Astrocyte (in vitro differentiated cells and primary cell): ENCODE results near the gene TMED8. TPM values are rescaled to one million over a fixed set of nuclear protein-coding genes. Genes with fewer than 3 reads are reported as not detected.

Experiments
- DNase-seq: peaks from one replicate; pipeline ENCODE4 v3.0.0-alpha.2; 2010; ENCODE audit warnings: low read depth
- FAIRE-seq: peaks from 2 replicates; lab custom pipeline; 2011; peaks lifted over from hg19 to GRCh38; lab: Jason Lieb, UNC
- H2AFZ ChIP-seq: 2 replicates; pipeline ENCODE4 v1.6.0; 2012; ENCODE audit warnings: low read depth, low read length, inconsistent platforms
- H3K27ac ChIP-seq: 2 replicates; pipeline ENCODE4 v1.5.1; 2011; ENCODE audit warnings: low read depth, low read length, inconsistent platforms
- H3K27me3 ChIP-seq: 2 replicates; pipeline ENCODE4 v1.6.0; 2011; ENCODE audit warnings: low read length, inconsistent platforms; ENCODE audit not compliant: insufficient read depth
- H3K36me3 ChIP-seq: 2 replicates; pipeline ENCODE4 v1.5.1; 2011; ENCODE audit warnings: low read length, inconsistent platforms; ENCODE audit not compliant: insufficient read depth
- H3K4me1 ChIP-seq: 2 replicates; pipeline ENCODE4 v1.5.1; 2011; ENCODE audit warnings: low read length, inconsistent platforms; ENCODE audit not compliant: insufficient read depth
- H3K4me2 ChIP-seq: 2 replicates; pipeline ENCODE4 v1.6.0; 2012; ENCODE audit warnings: low read length, inconsistent platforms
- H3K4me3 ChIP-seq: 2 replicates; pipeline ENCODE4 v1.5.1; 2011; ENCODE audit warnings: low read depth, mild to moderate bottlenecking, low read length, inconsistent platforms; ENCODE audit not compliant: insufficient read depth
- H3K79me2 ChIP-seq: 2 replicates; pipeline ENCODE4 v1.6.0; 2012; ENCODE audit warnings: mild to moderate bottlenecking, low read length, inconsistent platforms; ENCODE audit not compliant: insufficient read depth
- H3K9ac ChIP-seq: 2 replicates; pipeline ENCODE4 v1.6.0; 2012; ENCODE audit warnings: mild to moderate bottlenecking, low read length, inconsistent platforms
- H3K9me3 ChIP-seq: 2 replicates; pipeline ENCODE4 v1.5.1; 2012; ENCODE audit warnings: low read depth, mild to moderate bottlenecking, low read length, inconsistent platforms; ENCODE audit not compliant: insufficient read depth
- H4K20me1 ChIP-seq: 2 replicates; pipeline ENCODE4 v1.6.0; 2012; ENCODE audit warnings: low read length, inconsistent platforms; ENCODE audit not compliant: insufficient read depth
- H3K27ac Mint-ChIP-seq: one replicate; pipeline ENCODE4 v1.8.0; 2021; ENCODE audit warnings: mild to moderate bottlenecking, mixed read lengths; ENCODE audit not compliant: unreplicated experiment
- H3K27me3 Mint-ChIP-seq: one replicate; pipeline ENCODE4 v1.8.0; 2021; ENCODE audit warnings: low read depth, mixed read lengths; ENCODE audit not compliant: unreplicated experiment
- H3K36me3 Mint-ChIP-seq: one replicate; pipeline ENCODE4 v1.8.0; 2021; ENCODE audit warnings: low read depth, mixed read lengths; ENCODE audit not compliant: unreplicated experiment
- H3K4me1 Mint-ChIP-seq: one replicate; pipeline ENCODE4 v1.8.0; 2021; ENCODE audit warnings: low read depth, mixed read lengths; ENCODE audit not compliant: unreplicated experiment
- H3K4me3 Mint-ChIP-seq: one replicate; pipeline ENCODE4 v1.8.0; 2021; ENCODE audit warnings: mild to moderate bottlenecking, moderate library complexity, mixed read lengths; ENCODE audit not compliant: unreplicated experiment
- H3K9me3 Mint-ChIP-seq: one replicate; pipeline ENCODE4 v1.8.0; 2021; ENCODE audit warnings: mild to moderate bottlenecking, mixed read lengths; ENCODE audit not compliant: unreplicated experiment
- EZH2 ChIP-seq: IDR thresholded peaks from 2 replicates; pipeline ENCODE4 v1.6.1; 2012; ENCODE audit warnings: mild to moderate bottlenecking, low read length, inconsistent platforms; ENCODE audit not compliant: insufficient read depth
- total RNA-seq: library from RNA; stranded (reverse); gene quantifications from 2 replicates; pipeline ENCODE4 v1.2.1, GENCODE V29; 2021
- TF ChIP-seq, protein P1 (sequence below): IDR thresholded peaks from 2 replicates; pipeline ENCODE4 v1.5.1; 2011; ENCODE audit warnings: low read depth, mild to moderate bottlenecking, inconsistent platforms, low read length, moderate library complexity; ENCODE audit not compliant: insufficient read depth

Gene TMED8
- total RNA-seq, 1 donor from 2014 or later = 10.2 TPM

DNA sequence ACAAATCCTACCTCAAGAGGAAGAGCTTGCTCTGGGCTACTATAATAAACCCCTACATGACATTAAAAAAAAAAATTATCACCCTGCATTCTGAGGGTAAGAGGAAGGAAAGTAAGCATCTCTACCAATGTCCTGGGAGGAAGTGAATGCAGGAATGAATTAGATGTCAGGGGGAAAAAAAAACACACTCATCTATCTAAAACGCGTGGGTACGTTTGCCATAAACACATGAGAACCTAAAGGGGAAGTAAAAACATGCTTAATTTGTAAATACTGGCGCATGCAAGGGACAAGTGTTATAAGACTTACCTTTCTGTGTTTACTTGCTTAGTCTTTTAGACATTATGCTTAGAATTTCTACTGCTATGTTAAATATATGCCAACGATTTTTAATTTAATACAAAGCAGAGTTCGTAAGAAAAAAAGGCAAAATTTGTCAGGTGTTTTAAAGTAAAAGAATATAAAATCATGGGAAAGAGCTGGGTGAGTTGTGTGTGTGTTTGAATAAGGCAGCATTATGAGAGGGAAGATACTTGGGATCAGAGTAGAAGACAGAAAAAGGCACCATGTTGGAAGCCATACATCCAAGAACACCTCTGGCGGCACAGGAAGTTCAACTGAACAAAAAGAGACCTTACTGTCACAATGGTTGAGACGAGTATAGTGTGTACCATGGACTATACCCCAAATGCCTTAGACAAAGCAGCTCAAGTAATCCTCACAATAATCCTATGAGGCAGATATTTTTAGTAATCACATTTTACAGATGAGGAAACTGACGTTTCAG is 1.5 kb downstream of the TMED8 start:
- DNase-seq (no peak), FAIRE-seq (no peak)
- H3K9me3 ChIP-seq = no peaks in the 10 kb centered on the region
- peaks cover 11% of the 10 kb centered on the region for H3K4me1 ChIP-seq
- no peaks in the 10 kb centered on the region for H3K9me3 Mint-ChIP-seq
- peaks cover 16% of the 10 kb centered on the region for H4K20me1 ChIP-seq
- H3K36me3 ChIP-seq = no peaks in the 10 kb centered on the region
- H3K36me3 Mint-ChIP-seq = no peaks in the 10 kb centered on the region
- H3K27ac ChIP-seq = no peak overlapping the region
- H3K9ac ChIP-seq = no peak overlapping the region
- TF ChIP-seq EZH2 = no peak
- TF ChIP-seq, protein P1, sequence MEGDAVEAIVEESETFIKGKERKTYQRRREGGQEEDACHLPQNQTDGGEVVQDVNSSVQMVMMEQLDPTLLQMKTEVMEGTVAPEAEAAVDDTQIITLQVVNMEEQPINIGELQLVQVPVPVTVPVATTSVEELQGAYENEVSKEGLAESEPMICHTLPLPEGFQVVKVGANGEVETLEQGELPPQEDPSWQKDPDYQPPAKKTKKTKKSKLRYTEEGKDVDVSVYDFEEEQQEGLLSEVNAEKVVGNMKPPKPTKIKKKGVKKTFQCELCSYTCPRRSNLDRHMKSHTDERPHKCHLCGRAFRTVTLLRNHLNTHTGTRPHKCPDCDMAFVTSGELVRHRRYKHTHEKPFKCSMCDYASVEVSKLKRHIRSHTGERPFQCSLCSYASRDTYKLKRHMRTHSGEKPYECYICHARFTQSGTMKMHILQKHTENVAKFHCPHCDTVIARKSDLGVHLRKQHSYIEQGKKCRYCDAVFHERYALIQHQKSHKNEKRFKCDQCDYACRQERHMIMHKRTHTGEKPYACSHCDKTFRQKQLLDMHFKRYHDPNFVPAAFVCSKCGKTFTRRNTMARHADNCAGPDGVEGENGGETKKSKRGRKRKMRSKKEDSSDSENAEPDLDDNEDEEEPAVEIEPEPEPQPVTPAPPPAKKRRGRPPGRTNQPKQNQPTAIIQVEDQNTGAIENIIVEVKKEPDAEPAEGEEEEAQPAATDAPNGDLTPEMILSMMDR = no peak
- peak overlapping the region; percentile 84 for H3K4me3 Mint-ChIP-seq
- no peak overlapping the region for H2AFZ ChIP-seq
- peaks cover 7% of the 10 kb centered on the region for H3K4me1 Mint-ChIP-seq
- H3K4me3 ChIP-seq = no peak overlapping the region
- H3K4me2 ChIP-seq = peak overlapping the region; percentile 94
- H3K27me3 ChIP-seq = no peaks in the 10 kb centered on the region
- H3K79me2 ChIP-seq = peaks cover 12% of the 10 kb centered on the region
- no peaks in the 10 kb centered on the region for H3K27me3 Mint-ChIP-seq
- H3K27ac Mint-ChIP-seq = no peak overlapping the region

DNA sequence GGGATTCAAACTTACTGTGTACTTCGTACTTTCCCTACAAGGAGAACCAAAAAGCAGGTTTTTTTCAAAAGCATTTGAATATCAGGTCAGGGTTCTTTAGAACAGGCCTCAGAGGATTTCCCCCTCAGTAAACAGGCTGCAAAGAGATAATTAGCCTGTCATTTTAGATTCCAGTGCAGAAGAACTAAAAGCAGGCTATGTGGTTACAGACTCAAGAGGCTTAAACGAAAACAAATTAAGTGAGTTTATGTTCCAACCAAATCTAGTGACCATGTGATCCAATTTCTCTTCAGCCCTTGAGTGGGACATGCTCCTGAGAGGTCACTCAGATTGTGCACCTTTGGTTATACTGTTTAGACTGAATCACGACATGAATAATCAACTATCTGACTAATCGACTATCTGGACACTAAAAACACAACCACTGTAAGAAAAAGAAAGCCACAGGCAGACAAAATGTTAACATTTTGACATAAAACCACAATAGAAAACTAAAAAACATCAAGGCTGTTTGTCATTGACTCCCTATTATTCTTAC is 4.5 kb downstream of the TMED8 start:
- FAIRE-seq (no peak), DNase-seq (peak; percentile 82)
- peaks cover 7% of the 10 kb centered on the region for H3K4me1 ChIP-seq
- peaks cover 12% of the 10 kb centered on the region for H3K79me2 ChIP-seq
- no peak overlapping the region for H2AFZ ChIP-seq
- Mint-ChIP-seq H3K9me3 (no peaks in the 10 kb centered on the region), H3K4me3 (no peak overlapping the region), H3K27me3 (no peaks in the 10 kb centered on the region), H3K4me1 (peaks cover 7% of the 10 kb centered on the region), H3K36me3 (no peaks in the 10 kb centered on the region), H3K27ac (no peak overlapping the region)
- H4K20me1 ChIP-seq = peaks cover 16% of the 10 kb centered on the region
- no peak overlapping the region for H3K9ac ChIP-seq
- no peak overlapping the region for H3K27ac ChIP-seq
- H3K27me3 ChIP-seq = no peaks in the 10 kb centered on the region
- peak overlapping the region; percentile 43 for H3K4me2 ChIP-seq
- H3K36me3 ChIP-seq = no peaks in the 10 kb centered on the region
- no peak for TF ChIP-seq EZH2
- TF ChIP-seq, protein P1 = no peak
- no peak overlapping the region for H3K4me3 ChIP-seq
- H3K9me3 ChIP-seq = no peaks in the 10 kb centered on the region

DNA sequence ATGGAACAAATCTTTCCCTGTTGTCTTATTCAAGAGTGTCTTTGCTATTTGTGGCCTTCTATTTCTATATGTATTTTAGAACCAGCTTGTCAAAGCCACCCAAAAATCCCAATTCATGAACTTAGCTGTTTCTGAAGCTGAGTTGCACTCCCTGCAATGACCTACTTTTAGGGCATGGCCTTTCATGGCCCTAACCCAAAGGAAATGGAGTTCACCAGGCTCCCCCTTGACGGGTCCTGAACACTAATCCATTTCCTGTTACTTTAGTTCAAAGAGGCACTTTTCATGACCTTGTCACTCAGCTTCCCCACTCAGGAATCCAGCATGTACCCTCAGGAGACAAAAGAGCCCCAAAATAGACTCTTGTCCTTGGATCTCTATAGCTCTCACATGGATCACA is 7.6 kb downstream of the TMED8 start:
- Histone ChIP-seq H3K79me2 (no peaks in the 10 kb centered on the region), H3K27me3 (no peaks in the 10 kb centered on the region), H3K27ac (no peak overlapping the region), H3K9me3 (no peaks in the 10 kb centered on the region), H2AFZ (no peak overlapping the region), H4K20me1 (peaks cover 21% of the 10 kb centered on the region), H3K4me1 (peaks cover 5% of the 10 kb centered on the region), H3K36me3 (no peaks in the 10 kb centered on the region), H3K4me2 (no peak overlapping the region), H3K9ac (no peak overlapping the region), H3K4me3 (no peak overlapping the region)
- Mint-ChIP-seq H3K36me3 (no peaks in the 10 kb centered on the region), H3K27me3 (no peaks in the 10 kb centered on the region), H3K4me3 (no peak overlapping the region), H3K27ac (no peak overlapping the region), H3K4me1 (peaks cover 4% of the 10 kb centered on the region), H3K9me3 (no peaks in the 10 kb centered on the region)
- DNase-seq (no peak), FAIRE-seq (no peak)
- TF ChIP-seq EZH2 = no peak
